ENCODE results near the gene THAP4.
"Not testable (repeated sequence)": the region's sequence is repeated elsewhere in the genome, so short reads cannot be mapped to it uniquely, and the experiment has no call there.

THAP4 gene

DNA sequence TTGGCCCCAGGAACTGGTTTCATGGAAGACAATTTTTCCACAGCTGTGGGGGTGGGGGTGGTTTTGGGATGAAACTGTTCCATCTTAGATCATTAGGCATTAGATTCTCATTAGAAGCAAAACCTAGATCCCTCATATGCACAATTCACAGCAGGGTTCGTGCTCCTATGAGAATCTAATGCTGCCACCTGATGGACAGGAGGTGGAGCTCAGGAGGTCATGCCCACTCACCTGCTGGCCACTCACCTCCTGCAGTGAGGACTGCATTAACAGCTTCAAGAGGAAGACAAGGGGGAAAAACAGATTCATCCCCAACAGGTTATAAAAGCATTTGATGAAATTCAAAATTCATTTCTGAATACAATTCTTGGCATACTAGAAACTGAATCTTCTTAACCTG is 38.5 kb downstream of the THAP4 start:
- no peak for TF ChIP-seq SUZ12 (IDR thresholded peaks at IDR 0.05; ENCODE audit: extremely low read depth, insufficient read depth, insufficient read length)
- no peak for TF ChIP-seq ZNF274 (IDR thresholded peaks at IDR 0.05; ENCODE audit: low read depth, low read length)
- no peak for TF ChIP-seq YY1 (IDR thresholded peaks at IDR 0.05; ENCODE audit: insufficient read depth, insufficient read length)
- peaks cover 66% of the 10 kb centered on the region for H3K36me3 ChIP-seq (ENCODE audit: insufficient read depth, insufficient read length, low read length)

DNA sequence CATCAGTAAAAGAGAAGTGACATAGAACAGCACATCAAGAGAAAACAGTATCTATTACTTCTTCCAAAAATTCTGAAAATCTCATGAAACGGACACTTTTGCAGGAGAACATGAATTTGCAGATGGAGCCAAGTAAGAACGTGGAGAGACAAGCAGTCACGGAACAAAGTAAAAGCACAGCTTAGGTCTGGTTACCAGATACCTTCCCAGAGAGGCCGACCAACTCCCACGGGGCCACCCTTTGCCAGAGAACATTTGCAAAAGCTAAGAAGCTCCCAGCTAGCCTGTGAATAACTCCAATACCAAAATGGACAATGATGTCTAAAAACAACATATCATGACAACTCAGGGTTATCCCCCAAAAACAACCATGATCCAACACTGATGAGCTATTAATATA is 38.9 kb downstream of the THAP4 start:
- H3K9ac ChIP-seq (ENCODE audit: insufficient read length, low read depth), result no peak overlapping the region
- H3K9me3 ChIP-seq (ENCODE audit: insufficient read depth, low read length), result no peaks in the 10 kb centered on the region
- DNase-seq (ENCODE audit: low read depth, low spot score), result no peak
- peaks cover 68% of the 10 kb centered on the region for H3K36me3 ChIP-seq (ENCODE audit: insufficient read depth, insufficient read length, low read length)
- TF ChIP-seq SUZ12 (IDR thresholded peaks at IDR 0.05; ENCODE audit: extremely low read depth, insufficient read depth, insufficient read length) (no peak), YY1 (IDR thresholded peaks at IDR 0.05; ENCODE audit: insufficient read depth, insufficient read length) (no peak), ZNF274 (IDR thresholded peaks at IDR 0.05; ENCODE audit: low read depth, low read length) (no peak)
- H3K4me1 ChIP-seq (ENCODE audit: insufficient read depth, insufficient read length), result peaks cover 3% of the 10 kb centered on the region
- no peak overlapping the region for H3K4me3 ChIP-seq (ENCODE audit: insufficient read length, low read depth)
- H3K27me3 ChIP-seq (ENCODE audit: insufficient read depth, insufficient read length), result no peaks in the 10 kb centered on the region

More for the DNA sequence above, 38.5 kb downstream of the THAP4 start:
- Histone ChIP-seq H3K9ac (ENCODE audit: insufficient read length, low read depth) (no peak overlapping the region), H3K27me3 (ENCODE audit: insufficient read depth, insufficient read length) (no peaks in the 10 kb centered on the region), H3K9me3 (ENCODE audit: insufficient read depth, low read length) (no peaks in the 10 kb centered on the region), H3K4me1 (ENCODE audit: insufficient read depth, insufficient read length) (no peaks in the 10 kb centered on the region), H3K4me3 (ENCODE audit: insufficient read length, low read depth) (no peak overlapping the region)
- no peak for DNase-seq (ENCODE audit: low read depth, low spot score)

GRCh38 chr2:241597561-241597960 is 39.4 kb downstream of the THAP4 start:
- TF ChIP-seq SUZ12 (IDR thresholded peaks at IDR 0.05; ENCODE audit: extremely low read depth, insufficient read depth, insufficient read length), result no peak
- no peak for TF ChIP-seq YY1 (IDR thresholded peaks at IDR 0.05; ENCODE audit: insufficient read depth, insufficient read length)
- TF ChIP-seq ZNF274 (IDR thresholded peaks at IDR 0.05; ENCODE audit: low read depth, low read length), result no peak
- peaks cover 3% of the 10 kb centered on the region for H3K4me1 ChIP-seq (ENCODE audit: insufficient read depth, insufficient read length)
- H3K27me3 ChIP-seq (ENCODE audit: insufficient read depth, insufficient read length), result no peaks in the 10 kb centered on the region
- H3K36me3 ChIP-seq (ENCODE audit: insufficient read depth, insufficient read length, low read length), result peaks cover 63% of the 10 kb centered on the region
- H3K4me3 ChIP-seq (ENCODE audit: insufficient read length, low read depth), result no peak overlapping the region
- DNase-seq (ENCODE audit: low read depth, low spot score), result no peak
- no peaks in the 10 kb centered on the region for H3K9me3 ChIP-seq (ENCODE audit: insufficient read depth, low read length)
- H3K9ac ChIP-seq (ENCODE audit: insufficient read length, low read depth), result no peak overlapping the region

GRCh38 chr2:241595600-241596140 is 41.3 kb downstream of the THAP4 start:
- Histone ChIP-seq H3K36me3 (ENCODE audit: insufficient read depth, insufficient read length, low read length) (peaks cover 64% of the 10 kb centered on the region), H3K4me1 (ENCODE audit: insufficient read depth, insufficient read length) (peaks cover 3% of the 10 kb centered on the region), H3K9ac (ENCODE audit: insufficient read length, low read depth) (no peak overlapping the region), H3K4me3 (ENCODE audit: insufficient read length, low read depth) (no peak overlapping the region), H3K9me3 (ENCODE audit: insufficient read depth, low read length) (no peaks in the 10 kb centered on the region), H3K27me3 (ENCODE audit: insufficient read depth, insufficient read length) (no peaks in the 10 kb centered on the region)
- DNase-seq (ENCODE audit: low read depth, low spot score), result no peak
- TF ChIP-seq ZNF274 (IDR thresholded peaks at IDR 0.05; ENCODE audit: low read depth, low read length), result no peak
- TF ChIP-seq YY1 (IDR thresholded peaks at IDR 0.05; ENCODE audit: insufficient read depth, insufficient read length), result no peak
- TF ChIP-seq SUZ12 (IDR thresholded peaks at IDR 0.05; ENCODE audit: extremely low read depth, insufficient read depth, insufficient read length), result no peak

- Histone ChIP-seq H3K9me3 (ENCODE audit: insufficient read depth, low read length) (peaks cover 4% of the 10 kb centered on the region; the same call in 1 of the 2 replicates), H3K9ac (ENCODE audit: insufficient read length, low read depth) (no peak overlapping the region), H3K4me3 (ENCODE audit: insufficient read length, low read depth) (no peak overlapping the region), H3K4me1 (ENCODE audit: insufficient read depth, insufficient read length) (peaks cover 3% of the 10 kb centered on the region), H3K36me3 (ENCODE audit: insufficient read depth, insufficient read length, low read length) (peaks cover 61% of the 10 kb centered on the region), H3K27me3 (ENCODE audit: insufficient read depth, insufficient read length) (no peaks in the 10 kb centered on the region)
- TF ChIP-seq ZNF274 (IDR thresholded peaks at IDR 0.05; ENCODE audit: low read depth, low read length) (no peak), SUZ12 (IDR thresholded peaks at IDR 0.05; ENCODE audit: extremely low read depth, insufficient read depth, insufficient read length) (no peak), YY1 (IDR thresholded peaks at IDR 0.05; ENCODE audit: insufficient read depth, insufficient read length) (no peak)
- DNase-seq (ENCODE audit: low read depth, low spot score), result no peak
Measured at GRCh38 chr2:241593271-241593670, 43.7 kb downstream of the THAP4 start.

- H3K4me1 ChIP-seq (ENCODE audit: insufficient read depth, insufficient read length), result peaks cover 3% of the 10 kb centered on the region
- H3K4me3 ChIP-seq (ENCODE audit: insufficient read length, low read depth), result no peak overlapping the region
- no peaks in the 10 kb centered on the region for H3K27me3 ChIP-seq (ENCODE audit: insufficient read depth, insufficient read length)
- H3K36me3 ChIP-seq (ENCODE audit: insufficient read depth, insufficient read length, low read length), result peaks cover 57% of the 10 kb centered on the region
- no peak for TF ChIP-seq SUZ12 (IDR thresholded peaks at IDR 0.05; ENCODE audit: extremely low read depth, insufficient read depth, insufficient read length)
- H3K9ac ChIP-seq (ENCODE audit: insufficient read length, low read depth), result peak overlapping the region; percentile 23
- H3K9me3 ChIP-seq (ENCODE audit: insufficient read depth, low read length), result peaks cover 9% of the 10 kb centered on the region
- DNase-seq (ENCODE audit: low read depth, low spot score), result no peak
Measured at GRCh38 chr2:241592126-241592845, 44.7 kb downstream of the THAP4 start.

- peaks cover 61% of the 10 kb centered on the region for H3K36me3 ChIP-seq (ENCODE audit: insufficient read depth, insufficient read length, low read length)
- H3K27me3 ChIP-seq (ENCODE audit: insufficient read depth, insufficient read length); H3K4me3 ChIP-seq (ENCODE audit: insufficient read length, low read depth); H3K9ac ChIP-seq (ENCODE audit: insufficient read length, low read depth); DNase-seq (ENCODE audit: low read depth, low spot score); H3K4me1 ChIP-seq (ENCODE audit: insufficient read depth, insufficient read length): not testable (repeated sequence)
- peaks cover 23% of the 10 kb centered on the region for H3K9me3 ChIP-seq (ENCODE audit: insufficient read depth, low read length)
Measured at GRCh38 chr2:241590496-241591455, 46.2 kb downstream of the THAP4 start.

- peaks cover 23% of the 10 kb centered on the region for H3K9me3 ChIP-seq (ENCODE audit: insufficient read depth, low read length)
- H3K27me3 ChIP-seq (ENCODE audit: insufficient read depth, insufficient read length); H3K4me1 ChIP-seq (ENCODE audit: insufficient read depth, insufficient read length); DNase-seq (ENCODE audit: low read depth, low spot score); H3K9ac ChIP-seq (ENCODE audit: insufficient read length, low read depth); H3K4me3 ChIP-seq (ENCODE audit: insufficient read length, low read depth): not testable (repeated sequence)
- H3K36me3 ChIP-seq (ENCODE audit: insufficient read depth, insufficient read length, low read length), result peaks cover 60% of the 10 kb centered on the region
Measured at GRCh38 chr2:241589863-241590262, 47.1 kb downstream of the THAP4 start.

Data from NT2/D1 (cell line).